NCI-H2171 treated with DMSO at 0.1 percent for 48 hours (cell line): ENCODE results near the gene ANXA6.
"Not testable (repeated sequence)": the region's sequence is repeated elsewhere in the genome, so short reads cannot be mapped to it uniquely, and the experiment has no call there.

Experiments
- DNase-seq: peaks from one replicate; lab custom pipeline; 2025; lab: John Stamatoyannopoulos, UW

ANXA6 gene

DNA sequence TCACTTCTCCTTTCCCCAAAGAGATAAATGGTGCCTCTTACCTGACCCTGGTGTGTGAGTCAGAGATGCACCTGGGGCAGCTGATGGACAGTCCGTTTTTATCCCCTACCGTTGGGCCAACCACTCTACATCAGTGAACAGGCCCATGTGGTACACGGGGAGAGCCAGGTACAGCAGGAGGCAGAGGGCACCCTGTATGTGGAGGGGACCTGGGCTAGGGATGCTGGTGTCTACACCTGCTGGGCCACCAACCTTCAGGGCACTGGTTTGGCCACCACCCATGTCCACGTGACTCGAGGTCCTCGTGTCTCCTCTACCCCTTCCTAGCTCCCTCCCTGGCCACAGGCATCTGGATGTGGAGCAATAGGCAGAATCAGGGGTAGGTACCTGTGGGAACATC, 22.7 kb upstream of the ANXA6 start:
- no peak for DNase-seq

- no peak for DNase-seq
These were observed 21.9 kb upstream of the ANXA6 start for GRCh38 chr5:151179489-151179840.

- no peak for DNase-seq
These were observed 21.4 kb upstream of the ANXA6 start for GRCh38 chr5:151178777-151179488.

- no peak for DNase-seq
These were observed 20.8 kb upstream of the ANXA6 start for GRCh38 chr5:151178372-151178771.

DNA sequence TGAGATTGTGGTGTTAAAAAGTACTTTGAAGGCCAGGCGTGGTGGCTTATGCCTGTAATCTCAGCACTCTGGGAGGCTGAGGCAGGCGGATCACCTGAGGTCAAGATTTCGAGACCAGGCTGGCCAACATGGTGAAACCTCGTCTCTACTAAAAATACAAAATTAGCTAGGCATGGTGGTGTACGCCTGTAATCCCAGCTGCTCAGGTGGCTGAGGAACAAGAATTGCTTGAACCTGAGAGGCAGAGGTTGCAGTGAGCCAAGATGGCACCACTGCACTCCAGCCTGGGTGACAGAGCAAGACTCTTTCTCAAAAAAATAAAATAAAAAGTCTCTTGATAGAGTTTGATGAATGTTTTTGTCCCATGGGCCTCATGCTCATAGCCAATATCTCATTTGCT, 18.7 kb upstream of the ANXA6 start:
- not testable (repeated sequence) for DNase-seq

- peak; percentile 83 for DNase-seq
These were observed 17.1 kb upstream of the ANXA6 start for GRCh38 chr5:151174612-151175101.

DNA sequence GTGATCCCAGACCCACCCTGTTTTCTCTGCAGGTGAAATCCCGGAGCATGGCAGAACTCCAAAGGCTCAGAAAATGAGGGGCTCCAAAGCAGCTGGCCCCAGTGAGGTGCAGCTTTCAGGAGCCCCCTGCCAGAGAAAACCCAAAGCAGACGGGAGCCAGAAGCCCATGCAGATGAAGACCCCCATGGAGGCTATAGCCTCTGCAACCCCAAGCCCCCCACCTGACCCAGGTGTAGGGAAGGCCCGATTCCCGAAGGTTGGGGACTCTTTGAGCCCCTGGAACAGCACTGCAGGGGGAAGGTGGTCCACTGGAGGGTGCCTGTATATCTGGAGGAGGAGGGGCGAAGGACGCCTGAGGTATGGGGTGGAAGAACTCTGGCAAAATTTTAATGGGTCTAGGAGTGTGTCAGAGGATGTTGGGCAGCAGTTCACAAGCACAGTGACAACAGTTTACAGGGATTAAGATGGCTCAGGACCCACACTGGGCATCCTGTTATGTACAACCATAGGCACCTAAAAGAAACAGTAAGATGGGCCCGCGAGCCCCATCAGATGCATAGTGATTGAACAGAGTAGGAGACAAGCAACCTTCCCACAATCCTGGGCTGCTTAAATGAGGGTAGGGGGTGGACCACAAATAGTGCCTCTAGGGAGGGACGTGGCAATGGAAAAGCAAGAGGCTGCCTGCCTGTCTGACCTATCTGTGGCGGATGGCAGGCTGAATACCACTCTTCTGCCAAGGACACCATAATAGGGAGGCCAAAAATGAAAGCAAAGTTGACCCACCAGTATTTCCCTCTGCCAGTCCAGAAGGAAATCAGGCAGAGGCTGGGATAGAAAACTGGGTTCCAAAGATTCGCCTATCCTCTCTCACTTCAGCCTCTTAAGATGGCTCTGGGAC, 16.4 kb upstream of the ANXA6 start:
- DNase-seq, result no peak

GRCh38 chr5:151171529-151171928, 13.9 kb upstream of the ANXA6 start:
- DNase-seq, result no peak

GRCh38 chr5:151168602-151169344, 11.2 kb upstream of the ANXA6 start:
- DNase-seq, result no peak

- DNase-seq, result no peak
These were observed 9.4 kb upstream of the ANXA6 start for GRCh38 chr5:151167022-151167421.

DNA sequence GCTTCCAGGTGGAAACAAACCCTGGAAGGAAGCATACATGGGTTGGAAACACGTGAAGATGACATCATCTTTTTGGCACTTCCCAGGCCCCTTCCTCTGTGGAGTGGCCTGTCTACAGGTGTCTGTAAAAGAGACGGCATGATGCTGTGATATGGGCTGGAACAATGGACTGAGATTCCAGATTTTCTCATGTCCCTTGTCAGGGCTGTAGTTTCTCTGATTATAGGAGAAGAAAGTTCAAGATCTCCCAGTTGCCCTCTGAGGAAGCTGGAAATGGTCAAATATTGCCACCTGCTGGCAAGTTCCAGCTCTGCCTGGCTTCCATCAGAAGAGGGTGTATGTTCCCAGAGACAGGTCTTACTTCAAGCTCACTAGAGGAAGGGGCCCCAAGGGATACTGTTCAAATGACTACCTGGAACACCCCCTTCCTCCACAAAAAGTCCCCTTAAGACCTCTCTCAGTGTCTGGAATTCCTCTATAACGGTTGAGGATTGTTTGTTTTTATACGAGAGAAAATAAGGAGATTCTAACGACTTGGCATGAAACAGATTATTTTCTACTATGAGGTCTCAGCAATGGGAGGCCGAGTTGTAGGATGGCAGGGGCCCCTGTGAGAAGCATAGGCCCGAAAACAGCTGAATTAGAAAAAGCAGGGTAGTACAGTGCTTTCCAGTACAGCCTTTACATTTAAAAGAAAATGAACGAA, 7.3 kb upstream of the ANXA6 start:
- peak; percentile 42 for DNase-seq

GRCh38 chr5:151162776-151163175, 5.2 kb upstream of the ANXA6 start:
- DNase-seq, result no peak

DNA sequence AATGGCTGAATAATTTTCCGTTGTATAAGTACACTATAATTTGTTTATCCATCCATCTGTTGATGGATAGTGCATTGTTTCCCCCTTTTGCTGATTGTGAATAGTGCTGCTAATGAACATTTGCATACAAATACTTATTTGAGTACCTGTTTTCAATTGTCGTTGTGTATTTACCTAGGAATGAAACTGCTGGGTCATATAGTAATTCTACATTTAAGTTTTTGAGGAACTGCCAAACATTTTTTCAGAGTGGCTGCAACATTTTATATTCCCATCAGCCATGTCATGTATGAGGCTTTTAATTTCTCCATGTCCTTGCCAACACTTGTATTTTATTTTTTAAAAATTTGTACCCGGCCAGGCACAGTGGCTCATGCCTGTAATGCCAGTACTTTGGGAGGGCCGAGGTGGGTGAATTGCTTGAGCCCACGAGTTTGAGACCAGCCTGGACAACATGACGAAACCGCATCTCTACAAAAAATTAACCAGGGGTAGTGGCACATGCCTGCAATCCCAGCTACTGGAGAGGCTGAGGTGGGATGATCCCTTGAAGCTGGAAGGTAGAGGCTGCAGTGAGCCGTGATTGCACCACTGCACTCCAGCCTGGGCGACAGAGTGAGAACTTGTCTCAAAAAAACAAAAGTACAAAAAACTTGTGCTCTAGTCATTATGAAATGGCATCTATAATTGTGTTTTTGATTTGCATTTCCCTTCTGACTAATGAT, 2.2 kb upstream of the ANXA6 start:
- DNase-seq, result no peak

DNA sequence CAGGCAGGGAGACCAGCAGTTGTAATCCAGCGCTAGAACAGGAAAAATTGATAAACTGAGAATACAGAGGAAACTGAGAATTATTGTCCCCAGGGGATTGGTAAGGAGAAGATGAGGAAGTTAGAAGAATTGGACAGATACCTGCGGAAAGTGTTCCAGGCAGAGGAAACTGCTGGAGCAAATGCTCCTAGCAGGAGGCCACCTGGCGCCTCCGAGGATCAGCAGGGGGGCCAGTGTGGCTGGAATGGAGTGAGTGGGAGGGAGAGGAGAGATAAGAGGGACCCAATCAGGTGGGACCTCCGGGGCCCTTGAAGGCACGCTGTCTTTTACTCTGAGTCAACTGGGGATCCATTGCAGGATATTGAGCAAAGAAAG, 695 bp upstream of the ANXA6 start:
- DNase-seq, result peak; percentile 8

- DNase-seq, result peak; percentile 1
These were observed 815 bp downstream of the ANXA6 start for GRCh38 chr5:151156507-151157420.

DNA sequence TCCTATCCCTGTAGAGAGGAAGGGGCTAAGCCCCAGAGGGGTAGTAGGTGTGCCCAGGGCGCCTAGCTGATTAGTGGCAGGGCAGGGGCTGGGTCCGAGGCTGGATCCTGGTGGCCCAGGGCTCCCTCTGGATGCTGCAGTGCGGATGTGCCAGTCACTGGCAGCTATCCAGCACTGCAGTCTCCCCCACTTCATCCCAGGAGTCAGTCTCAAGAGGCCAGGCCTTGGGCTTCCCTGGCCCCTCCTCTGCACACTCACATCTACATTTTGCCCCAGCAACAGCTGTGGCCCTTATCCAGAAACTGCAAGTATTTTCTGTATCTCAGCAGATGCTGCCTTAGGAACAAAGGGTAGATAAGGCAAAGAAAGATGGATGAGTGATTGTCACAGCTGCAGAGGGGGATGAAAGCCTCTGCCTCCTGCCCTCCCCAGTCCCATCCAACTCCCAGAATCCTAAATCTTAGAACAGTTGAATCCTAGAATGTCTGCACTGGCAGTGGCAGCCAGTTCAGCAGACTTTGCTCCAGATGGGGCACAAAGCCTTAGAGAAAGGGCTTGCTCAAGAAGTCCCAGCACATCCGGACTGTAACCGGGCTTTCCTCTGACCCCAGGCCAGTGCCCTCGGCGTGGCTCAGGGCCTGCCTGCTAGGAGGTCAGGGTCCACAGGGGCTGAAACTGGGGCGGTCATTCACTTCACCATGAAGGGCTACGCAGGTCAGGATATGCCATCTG, 1.6 kb downstream of the ANXA6 start:
- peak; percentile 81 for DNase-seq

DNA sequence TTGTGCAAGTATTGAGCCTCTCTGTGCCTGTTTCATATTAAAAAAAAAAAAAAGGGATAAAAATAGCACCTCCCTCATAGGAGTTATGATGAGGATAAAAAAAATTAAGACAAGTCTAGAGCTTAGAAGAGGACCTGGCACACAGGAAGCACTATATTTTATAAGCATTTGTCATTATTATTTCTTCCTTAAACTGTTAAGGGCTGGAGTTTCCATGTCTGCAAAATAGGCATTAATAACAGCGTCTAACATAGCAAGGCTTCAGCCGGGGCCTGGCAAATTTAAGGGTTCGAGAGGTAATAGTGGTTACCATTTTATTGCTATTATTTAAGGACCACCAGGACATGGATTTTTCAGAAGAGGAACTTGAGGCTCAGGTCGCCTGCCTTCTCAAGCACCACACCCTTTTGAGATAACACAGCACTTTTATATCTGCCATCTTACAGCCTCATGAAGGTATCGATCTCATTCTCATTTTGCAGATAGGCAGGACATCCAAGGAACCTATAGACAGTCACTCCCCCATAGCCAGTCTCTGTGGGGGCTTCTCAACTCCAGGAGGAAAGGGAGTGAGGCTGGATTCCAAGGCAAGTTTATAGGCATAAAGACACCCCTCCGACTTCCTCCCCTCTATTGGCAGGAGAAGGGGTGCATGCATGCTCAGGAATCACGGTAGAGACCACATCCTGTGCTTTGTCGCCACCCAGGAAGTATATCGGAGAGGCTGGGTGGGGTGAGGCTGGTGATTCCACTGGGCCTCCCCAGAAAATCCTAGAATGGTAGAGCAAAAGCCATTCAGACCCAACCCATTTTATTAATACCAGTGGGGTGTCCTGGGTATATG, 2.4 kb downstream of the ANXA6 start:
- DNase-seq, result no peak

GRCh38 chr5:151153766-151154272, 3.8 kb downstream of the ANXA6 start:
- DNase-seq, result no peak
